ENCODE results near the gene DDX51.

The DDX51 gene

DNA sequence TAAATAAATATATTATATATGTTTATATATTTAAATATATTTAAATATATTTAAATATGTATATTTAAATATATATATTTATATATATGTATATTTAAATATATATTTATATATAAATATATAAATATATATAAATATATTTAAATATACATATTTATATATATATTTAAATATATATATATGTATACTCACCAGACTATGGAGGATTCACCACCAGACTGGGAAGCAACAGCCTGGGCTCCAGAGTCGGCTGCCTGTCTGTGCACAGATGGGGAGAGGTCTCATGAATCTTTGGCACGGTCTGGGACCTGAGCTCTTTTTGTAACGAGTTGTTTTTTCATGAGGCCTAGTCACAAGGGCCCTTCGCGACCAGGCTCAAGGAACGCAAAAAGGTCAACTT is 21.5 kb upstream of the DDX51 start:
- ATAC-seq (no peak), DNase-seq (no peak)
- Mint-ChIP-seq H3K9me3 (peaks cover 5% of the 10 kb centered on the region), H3K27me3 (no peaks in the 10 kb centered on the region), H3K4me3 (no peak overlapping the region), H3K36me3 (ENCODE audit: low read depth) (no peaks in the 10 kb centered on the region), H3K27ac (no peak overlapping the region), H3K4me1 (peaks cover 9% of the 10 kb centered on the region)

DNA sequence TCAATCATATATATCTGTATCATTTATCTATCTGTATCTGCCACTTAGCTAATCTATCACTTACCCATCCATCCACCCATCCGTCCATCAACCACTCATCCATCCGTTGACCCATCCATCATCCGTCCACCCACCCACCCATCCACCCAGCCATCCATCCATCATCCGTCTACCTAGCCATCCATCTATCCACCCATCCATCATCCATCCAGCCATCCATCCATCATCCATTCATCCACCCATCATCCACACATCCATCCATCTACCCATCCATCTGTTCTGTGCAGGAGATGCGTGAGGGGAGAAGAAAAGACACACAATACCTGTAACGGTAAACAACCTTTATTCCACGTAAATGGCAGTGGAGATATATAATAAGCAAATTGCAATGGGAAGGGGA is 20.3 kb upstream of the DDX51 start:
- no peaks in the 10 kb centered on the region for H3K27me3 Mint-ChIP-seq

DNA sequence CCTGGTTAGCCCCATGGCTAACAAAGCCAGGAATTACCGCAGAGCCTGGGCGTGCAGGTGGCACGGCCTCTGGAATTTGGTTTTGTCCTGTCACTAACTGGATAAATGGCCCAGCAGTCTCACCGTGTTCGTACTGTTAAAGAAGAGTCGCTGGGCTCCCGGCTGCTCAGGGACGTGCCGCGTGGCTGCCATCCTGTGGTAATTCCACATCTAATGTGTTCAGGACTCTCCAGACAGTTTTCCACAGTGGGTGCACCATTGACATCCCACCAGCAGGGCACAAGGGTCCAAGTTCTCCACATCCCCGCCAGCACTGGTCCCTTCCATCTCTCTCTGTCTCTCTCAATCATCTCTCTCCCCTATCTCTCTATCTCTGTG is 19.8 kb upstream of the DDX51 start:
- Mint-ChIP-seq H3K9me3 (peaks cover 5% of the 10 kb centered on the region), H3K36me3 (ENCODE audit: low read depth) (no peaks in the 10 kb centered on the region), H3K4me1 (peaks cover 9% of the 10 kb centered on the region), H3K27me3 (no peaks in the 10 kb centered on the region), H3K4me3 (no peak overlapping the region), H3K27ac (no peak overlapping the region)
- no peak for ATAC-seq
- DNase-seq, result no peak

More for the DNA sequence above, 20.3 kb upstream of the DDX51 start:
- ATAC-seq (no peak), DNase-seq (no peak)
- Mint-ChIP-seq H3K4me1 (peaks cover 9% of the 10 kb centered on the region), H3K36me3 (ENCODE audit: low read depth) (no peaks in the 10 kb centered on the region), H3K4me3 (no peak overlapping the region), H3K9me3 (peaks cover 5% of the 10 kb centered on the region), H3K27ac (no peak overlapping the region)

DNA sequence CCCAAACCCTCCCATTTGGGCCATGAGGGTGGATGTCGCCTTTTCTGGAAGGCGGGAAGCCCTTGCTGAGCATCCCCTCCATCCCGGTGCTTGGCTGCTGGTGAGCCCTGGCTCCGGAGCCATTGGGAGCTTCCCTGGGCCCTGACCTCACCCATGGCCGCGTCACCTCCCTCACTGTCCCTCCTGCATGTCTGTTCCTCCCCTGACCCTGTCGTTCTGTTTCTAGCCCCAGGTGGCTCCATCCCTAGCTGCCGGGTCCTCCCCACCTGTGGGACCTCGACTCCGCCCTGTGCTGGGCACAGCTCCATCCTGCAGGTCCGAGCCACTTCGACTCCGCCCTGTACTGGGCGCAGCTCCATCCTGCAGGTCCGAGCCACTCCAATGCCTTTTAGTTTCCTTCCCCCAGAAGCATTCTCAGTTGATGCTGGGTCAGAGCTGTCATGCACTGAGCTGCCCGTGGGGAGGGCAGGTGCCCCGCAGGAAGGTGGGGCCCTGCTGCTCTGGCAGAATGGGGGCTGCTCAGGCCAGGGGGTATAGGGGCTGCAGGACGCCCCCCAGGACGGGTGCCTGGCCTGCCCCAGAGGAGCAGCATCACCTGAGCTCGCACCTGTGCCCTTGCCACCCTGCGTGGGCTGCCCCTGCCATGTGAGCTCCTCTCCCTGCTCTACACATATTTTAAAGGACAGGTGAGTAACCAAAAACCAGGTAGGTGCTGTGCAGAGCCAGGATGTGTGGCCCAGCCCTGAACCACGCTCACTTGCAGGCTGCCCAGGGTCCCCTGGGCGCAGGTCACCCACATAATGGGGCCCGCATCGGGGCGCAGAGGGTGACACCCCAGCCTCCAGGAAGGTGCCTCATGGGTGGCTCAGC is 19.2 kb upstream of the DDX51 start:
- H3K27ac Mint-ChIP-seq, result no peak overlapping the region
- no peak for DNase-seq
- H3K27me3 Mint-ChIP-seq, result no peaks in the 10 kb centered on the region
- H3K4me3 Mint-ChIP-seq, result no peak overlapping the region
- peaks cover 5% of the 10 kb centered on the region for H3K9me3 Mint-ChIP-seq
- no peaks in the 10 kb centered on the region for H3K36me3 Mint-ChIP-seq (ENCODE audit: low read depth)
- H3K4me1 Mint-ChIP-seq, result peaks cover 9% of the 10 kb centered on the region
- ATAC-seq, result peak; percentile 15

DNA sequence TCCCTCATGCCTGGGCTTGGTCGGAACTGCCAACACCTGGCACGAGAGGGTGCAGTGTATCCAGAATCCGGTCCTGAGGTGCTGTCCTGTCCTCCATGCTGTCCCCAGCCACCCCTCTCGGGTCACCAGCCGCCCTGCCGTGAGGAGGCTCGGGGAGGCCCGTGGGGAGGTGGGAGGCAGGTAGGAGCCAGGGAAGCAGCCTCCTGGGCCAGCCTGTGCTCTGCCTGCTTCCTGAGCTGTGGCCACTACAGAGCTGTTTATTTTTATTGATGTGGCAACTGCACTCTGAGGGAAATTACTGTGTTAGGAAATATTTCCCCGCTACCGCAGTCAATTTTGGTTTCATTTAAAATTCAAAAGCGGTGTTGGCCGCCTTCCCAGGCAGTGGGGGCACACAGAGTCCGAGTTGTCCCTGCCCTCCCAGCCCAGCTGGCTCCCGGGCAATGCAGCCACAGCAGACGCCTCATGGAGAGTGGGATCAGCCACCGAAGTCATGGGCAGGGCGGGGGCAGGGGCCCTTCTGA is 18.5 kb upstream of the DDX51 start:
- no peak overlapping the region for H3K4me3 Mint-ChIP-seq
- H3K27ac Mint-ChIP-seq, result no peak overlapping the region
- H3K36me3 Mint-ChIP-seq (ENCODE audit: low read depth), result no peaks in the 10 kb centered on the region
- H3K4me1 Mint-ChIP-seq, result peaks cover 8% of the 10 kb centered on the region
- H3K9me3 Mint-ChIP-seq, result peaks cover 5% of the 10 kb centered on the region
- DNase-seq (no peak), ATAC-seq (no peak)
- H3K27me3 Mint-ChIP-seq, result no peaks in the 10 kb centered on the region

DNA sequence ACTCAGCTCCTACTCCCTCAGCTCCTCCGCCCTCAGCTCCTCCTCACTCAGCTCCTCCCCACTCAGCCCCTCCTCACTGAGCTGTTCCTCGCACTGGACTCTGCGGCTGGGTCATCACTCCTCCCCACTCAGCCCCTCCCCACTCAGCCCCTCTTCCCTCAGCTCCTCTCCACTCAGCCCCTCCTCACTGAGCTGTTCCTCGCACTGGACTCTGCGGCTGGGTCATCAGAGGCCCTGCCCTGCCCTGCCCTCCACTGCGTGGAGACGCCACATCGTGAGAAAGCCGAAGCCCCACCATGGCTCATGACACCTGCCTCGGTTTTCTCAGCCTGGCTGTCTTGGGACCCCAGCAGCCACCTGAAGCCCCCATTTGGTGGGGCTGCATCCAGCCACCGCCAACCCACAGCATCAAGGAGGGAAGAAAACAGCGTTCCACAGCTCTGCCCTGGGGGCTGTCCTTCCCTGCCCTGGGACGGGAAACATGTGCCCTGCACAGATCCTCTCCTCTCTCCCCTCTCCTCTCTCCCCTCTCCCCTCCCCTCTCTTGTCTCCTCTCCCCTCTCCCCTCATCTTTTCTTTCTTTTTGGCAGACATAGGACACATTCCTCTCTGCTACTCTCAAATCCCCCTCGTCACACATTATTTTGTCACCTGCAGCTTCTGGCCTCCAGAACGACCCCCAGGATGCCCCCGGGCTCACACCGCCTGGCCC is 17.8 kb upstream of the DDX51 start:
- H3K27ac Mint-ChIP-seq, result no peak overlapping the region
- ATAC-seq, result no peak
- peaks cover 3% of the 10 kb centered on the region for H3K9me3 Mint-ChIP-seq
- H3K36me3 Mint-ChIP-seq (ENCODE audit: low read depth), result no peaks in the 10 kb centered on the region
- H3K4me3 Mint-ChIP-seq, result no peak overlapping the region
- no peaks in the 10 kb centered on the region for H3K27me3 Mint-ChIP-seq
- no peak for DNase-seq
- H3K4me1 Mint-ChIP-seq, result peaks cover 8% of the 10 kb centered on the region

DNA sequence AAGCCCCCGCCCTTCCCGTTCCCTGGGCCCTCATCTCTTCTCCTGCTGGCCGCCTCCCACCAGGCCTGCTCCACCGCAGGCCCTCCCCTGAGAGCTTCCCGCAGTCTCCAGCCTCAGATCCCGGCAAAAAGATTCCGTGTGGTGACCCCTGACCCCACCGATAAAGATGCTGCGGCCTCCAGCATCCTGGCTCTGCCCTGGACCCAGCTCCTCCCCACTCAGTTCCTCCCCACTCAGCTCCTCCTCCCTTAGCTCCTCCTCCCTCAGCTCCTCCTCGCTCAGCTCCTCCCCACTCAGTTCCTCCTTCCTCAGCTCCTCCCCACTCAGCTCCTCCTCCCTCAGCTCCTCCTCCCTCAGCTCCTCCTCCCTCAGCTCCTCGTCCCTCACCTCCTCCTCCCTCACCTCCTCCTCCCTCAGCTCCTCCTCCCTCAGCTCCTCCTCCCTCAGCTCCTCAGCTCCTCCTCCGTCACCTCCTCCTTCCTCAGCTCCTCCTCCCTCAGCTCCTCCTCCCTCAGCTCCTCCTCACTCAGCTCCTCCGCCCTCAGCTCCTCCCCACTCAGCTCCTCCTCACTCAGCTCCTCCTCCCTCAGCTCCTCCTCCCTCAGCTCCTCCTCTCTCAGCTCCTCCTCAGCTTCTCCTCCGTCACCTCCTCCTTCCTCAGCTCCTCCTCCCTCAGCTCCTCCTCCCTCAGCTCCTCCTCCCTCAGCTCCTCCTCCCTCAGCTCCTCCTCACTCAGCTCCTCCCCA is 17.1 kb upstream of the DDX51 start:
- H3K27me3 Mint-ChIP-seq, result no peaks in the 10 kb centered on the region
- H3K27ac Mint-ChIP-seq, result no peak overlapping the region
- no peak overlapping the region for H3K4me3 Mint-ChIP-seq
- no peak for DNase-seq
- ATAC-seq, result no peak
- H3K36me3 Mint-ChIP-seq (ENCODE audit: low read depth), result no peaks in the 10 kb centered on the region
- no peaks in the 10 kb centered on the region for H3K9me3 Mint-ChIP-seq
- peaks cover 8% of the 10 kb centered on the region for H3K4me1 Mint-ChIP-seq

DNA sequence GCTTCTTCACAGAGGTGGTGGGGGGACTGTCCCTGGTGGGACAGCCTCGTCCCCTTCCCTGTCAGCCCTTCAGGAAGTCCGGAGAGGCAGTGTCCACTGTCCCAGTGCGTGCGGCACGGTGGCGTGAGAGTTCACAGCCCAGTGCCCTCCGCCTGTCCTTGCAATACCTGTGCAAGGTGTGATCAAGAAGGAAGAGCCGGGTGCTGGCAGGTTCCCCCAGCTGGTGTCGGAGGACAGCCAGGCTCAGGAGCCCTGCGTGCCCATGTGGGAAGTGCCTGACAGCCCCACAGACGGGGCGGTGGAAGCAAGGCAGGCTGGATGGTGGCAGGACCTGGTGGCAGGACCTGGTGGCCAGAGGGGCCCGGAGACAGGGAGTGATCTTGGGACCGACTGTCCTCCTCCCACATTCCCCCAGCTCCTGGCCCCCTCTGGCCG is 16.5 kb upstream of the DDX51 start:
- H3K36me3 Mint-ChIP-seq (ENCODE audit: low read depth), result no peaks in the 10 kb centered on the region
- no peaks in the 10 kb centered on the region for H3K9me3 Mint-ChIP-seq
- ATAC-seq (no peak), DNase-seq (no peak)
- no peak overlapping the region for H3K27ac Mint-ChIP-seq
- no peak overlapping the region for H3K4me3 Mint-ChIP-seq
- no peaks in the 10 kb centered on the region for H3K27me3 Mint-ChIP-seq
- H3K4me1 Mint-ChIP-seq, result peaks cover 8% of the 10 kb centered on the region

DNA sequence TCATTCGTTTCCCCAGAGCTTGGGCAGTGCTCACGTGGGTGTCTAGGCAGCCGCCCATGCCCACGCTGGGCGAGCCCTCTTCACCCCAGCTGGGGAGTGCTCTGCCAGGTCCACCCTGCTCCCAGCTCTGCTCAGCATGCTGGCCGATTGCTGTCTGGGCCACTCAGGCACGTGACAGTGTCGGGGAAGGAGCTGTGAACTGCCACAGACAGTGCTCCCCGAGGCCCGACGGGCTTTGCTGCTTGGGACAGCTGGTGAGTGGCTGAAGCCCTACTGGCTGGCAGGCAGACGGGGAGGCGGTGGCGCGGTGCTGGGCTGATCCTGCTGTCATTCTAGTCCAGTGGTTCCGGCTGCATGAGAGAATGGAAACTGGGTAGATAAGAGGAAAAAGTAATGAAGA is 15.9 kb upstream of the DDX51 start:
- no peaks in the 10 kb centered on the region for H3K9me3 Mint-ChIP-seq

DNA sequence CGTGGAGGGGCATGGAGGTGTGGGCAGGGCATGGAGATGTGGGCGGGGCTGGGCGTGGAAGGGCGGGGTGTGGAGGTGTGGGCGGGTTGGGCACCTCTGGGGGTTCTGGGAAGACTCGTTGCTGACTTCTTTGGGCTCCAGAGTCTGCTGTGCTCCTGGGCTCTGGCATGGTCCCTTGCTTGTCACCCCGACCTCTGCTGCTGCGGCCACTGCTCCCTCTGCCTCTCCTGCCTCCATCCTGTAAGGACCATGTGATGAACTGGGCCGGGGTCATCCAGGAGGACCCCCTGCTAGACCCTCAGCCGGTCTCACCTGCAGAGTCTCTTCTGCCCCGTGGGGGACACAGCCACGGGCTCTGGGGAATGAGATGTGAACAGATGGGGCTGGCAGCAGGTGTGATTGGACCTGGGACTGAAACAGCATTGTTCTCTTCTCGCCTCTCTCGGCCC is 15.5 kb upstream of the DDX51 start:
- no peak for DNase-seq
- Mint-ChIP-seq H3K36me3 (ENCODE audit: low read depth) (no peaks in the 10 kb centered on the region), H3K27ac (no peak overlapping the region), H3K9me3 (no peaks in the 10 kb centered on the region), H3K27me3 (no peaks in the 10 kb centered on the region), H3K4me1 (peaks cover 8% of the 10 kb centered on the region), H3K4me3 (no peak overlapping the region)
- ATAC-seq, result no peak

More for the DNA sequence above, 15.9 kb upstream of the DDX51 start:
- Mint-ChIP-seq H3K27ac (no peak overlapping the region), H3K36me3 (ENCODE audit: low read depth) (no peaks in the 10 kb centered on the region), H3K4me1 (peaks cover 8% of the 10 kb centered on the region), H3K27me3 (no peaks in the 10 kb centered on the region), H3K4me3 (no peak overlapping the region)
- DNase-seq (no peak), ATAC-seq (no peak)

DNA sequence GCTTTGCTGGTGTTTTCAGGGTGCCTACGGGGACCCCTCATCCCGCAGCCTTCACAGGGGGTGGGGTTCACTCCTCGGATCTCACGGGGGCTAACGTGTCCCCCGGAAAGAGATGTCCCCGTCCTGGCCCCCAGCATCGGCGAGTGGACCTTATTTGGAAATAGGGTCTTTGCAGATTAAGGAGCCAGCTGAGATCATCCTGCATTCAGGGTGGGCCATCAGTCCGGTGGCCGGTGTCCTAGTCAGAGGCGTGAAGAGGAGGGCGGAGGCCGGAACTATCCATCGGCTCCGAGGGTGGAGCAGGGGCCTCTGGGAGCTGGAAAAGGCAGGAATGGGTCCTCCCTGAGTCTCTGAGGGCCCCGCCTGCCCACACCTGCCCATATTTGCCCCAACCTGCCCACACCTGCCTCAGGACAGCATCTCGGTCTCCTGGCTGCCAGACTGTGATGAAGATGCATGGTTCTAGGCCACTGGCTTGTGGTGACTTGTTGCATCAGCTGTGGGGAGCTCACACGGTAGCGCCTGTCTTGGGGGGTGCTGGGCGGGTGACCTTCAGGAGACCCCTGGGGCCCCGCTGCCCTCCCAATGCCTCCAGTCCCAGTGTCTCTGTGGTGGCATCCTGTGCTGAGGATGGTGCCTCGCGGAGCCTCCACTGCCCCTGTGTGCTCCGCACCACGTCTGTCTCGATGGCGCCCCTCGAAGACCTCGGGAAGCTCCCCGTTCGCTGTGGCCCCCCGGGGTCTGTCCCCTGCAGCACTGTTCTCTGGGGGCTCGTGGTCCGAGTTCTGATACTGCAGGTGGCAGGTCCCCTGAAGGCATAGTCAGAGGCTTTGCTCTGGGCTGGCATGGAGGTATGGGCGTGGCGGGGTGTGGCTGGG is 14.8 kb upstream of the DDX51 start:
- no peak for ATAC-seq
- H3K9me3 Mint-ChIP-seq, result no peaks in the 10 kb centered on the region

DNA sequence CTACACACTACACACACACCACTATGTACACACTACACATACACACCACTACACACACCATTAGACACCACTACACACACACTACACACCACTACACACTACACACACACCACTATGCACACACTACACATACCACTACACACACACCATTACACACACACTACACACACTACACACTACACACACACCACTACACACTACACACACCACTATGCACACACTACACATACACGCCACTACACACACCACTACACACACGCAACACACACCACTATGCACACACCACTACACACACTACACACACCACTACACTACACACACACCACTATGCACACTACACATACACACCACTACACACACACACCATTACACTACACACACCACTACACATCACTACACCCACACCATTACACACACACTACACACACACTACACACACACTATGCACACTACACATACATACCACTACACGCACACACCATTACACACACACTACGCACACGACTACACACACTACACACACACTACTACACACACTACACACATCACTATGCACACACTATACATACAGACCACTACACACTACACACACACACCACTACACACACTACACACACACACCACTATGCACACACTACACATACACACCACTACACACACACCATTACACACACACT is 13.8 kb upstream of the DDX51 start:
- H3K9me3 Mint-ChIP-seq, result no peaks in the 10 kb centered on the region
- DNase-seq (no peak), ATAC-seq (no peak)
- no peaks in the 10 kb centered on the region for H3K36me3 Mint-ChIP-seq (ENCODE audit: low read depth)
- no peak overlapping the region for H3K27ac Mint-ChIP-seq
- H3K4me3 Mint-ChIP-seq, result no peak overlapping the region
- H3K27me3 Mint-ChIP-seq, result no peaks in the 10 kb centered on the region
- H3K4me1 Mint-ChIP-seq, result no peaks in the 10 kb centered on the region

More for the DNA sequence above, 14.8 kb upstream of the DDX51 start:
- H3K4me3 Mint-ChIP-seq, result no peak overlapping the region
- no peaks in the 10 kb centered on the region for H3K36me3 Mint-ChIP-seq (ENCODE audit: low read depth)
- peaks cover 3% of the 10 kb centered on the region for H3K4me1 Mint-ChIP-seq
- no peak for DNase-seq
- H3K27ac Mint-ChIP-seq, result no peak overlapping the region
- no peaks in the 10 kb centered on the region for H3K27me3 Mint-ChIP-seq

DNA sequence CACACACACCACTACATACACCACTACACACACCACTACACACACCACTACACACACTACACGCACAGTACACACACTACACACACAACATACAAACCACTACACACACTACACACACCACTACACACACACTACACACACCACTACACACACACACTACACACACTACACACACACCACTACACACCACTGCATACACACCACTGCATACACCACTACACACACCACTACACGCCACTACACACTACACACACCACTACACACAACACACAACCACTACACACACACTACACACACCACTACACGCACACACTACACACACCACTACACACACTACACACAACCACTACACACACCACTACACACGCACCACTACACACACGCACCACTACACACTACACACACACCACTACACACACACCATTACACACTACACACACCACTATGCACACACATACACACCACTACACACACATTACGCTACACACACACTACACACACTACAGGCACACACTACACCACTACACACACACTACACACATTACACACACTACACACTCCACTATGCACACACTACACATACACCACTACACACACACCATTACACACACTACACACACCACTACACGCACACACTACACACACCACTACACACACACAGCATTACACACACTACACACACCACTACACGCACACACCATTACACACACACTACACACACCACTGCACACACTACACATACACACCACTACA is 12.6 kb upstream of the DDX51 start:
- no peak overlapping the region for H3K4me3 Mint-ChIP-seq
- no peak overlapping the region for H3K27ac Mint-ChIP-seq
- H3K4me1 Mint-ChIP-seq, result no peaks in the 10 kb centered on the region
- no peaks in the 10 kb centered on the region for H3K9me3 Mint-ChIP-seq
- DNase-seq (no peak), ATAC-seq (no peak)
- no peaks in the 10 kb centered on the region for H3K36me3 Mint-ChIP-seq (ENCODE audit: low read depth)
- H3K27me3 Mint-ChIP-seq, result no peaks in the 10 kb centered on the region

Measured in activated naive CD8-positive, alpha-beta T cell treated with anti-CD3 and anti-CD28 coated beads, Interleukin-2, amount 50 U/mL, for 24 hours (primary cell).